ENCODE results near the gene EFNA5.

EFNA5 gene

DNA sequence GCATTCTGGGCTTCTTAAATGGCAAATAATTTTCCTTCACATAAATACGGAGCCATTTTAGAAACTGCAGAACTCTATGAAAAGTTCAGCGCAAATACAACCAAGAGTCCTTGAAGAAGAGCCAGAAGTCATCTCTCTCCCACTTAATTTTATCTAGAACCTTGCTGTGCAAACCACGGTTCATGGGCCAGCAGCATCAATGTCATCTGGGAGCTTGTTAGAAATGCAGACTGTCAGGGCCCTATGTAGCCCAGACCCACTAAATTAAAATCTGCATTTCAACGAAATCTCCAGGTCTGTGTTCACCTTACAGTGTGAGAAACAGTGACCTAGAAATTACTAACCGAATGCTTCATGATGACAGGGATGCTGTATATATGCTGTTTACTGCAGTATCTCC, 12.2 kb downstream of the EFNA5 start:
- ATAC-seq: no peak
- TF ChIP-seq PPARA (CRISPR knock-in tag; IDR thresholded peaks at IDR 0.05; ENCODE audit: borderline replicate concordance) (no peak), GLIS3 (CRISPR knock-in tag; IDR thresholded peaks at IDR 0.05) (no peak), TCF4 (CRISPR knock-in tag; IDR thresholded peaks at IDR 0.05; ENCODE audit: borderline replicate concordance) (no peak), ZFP3 (CRISPR knock-in tag; IDR thresholded peaks at IDR 0.05) (no peak), ZFP30 (CRISPR knock-in tag; IDR thresholded peaks at IDR 0.05) (no peak), SNAI2 (CRISPR knock-in tag; IDR thresholded peaks at IDR 0.05) (no peak), ZC3H10 (CRISPR knock-in tag; IDR thresholded peaks at IDR 0.05) (no peak), ZNF565 (CRISPR knock-in tag; conservative IDR thresholded peaks at IDR 0.05; ENCODE audit: low read depth) (no peak), ZNF8 (CRISPR knock-in tag; IDR thresholded peaks at IDR 0.05) (no peak), BACH2 (CRISPR knock-in tag; IDR thresholded peaks at IDR 0.05; ENCODE audit: borderline replicate concordance) (no peak), TOX (CRISPR knock-in tag; IDR thresholded peaks at IDR 0.05; ENCODE audit: borderline replicate concordance) (no peak)
- TF ChIP-seq, protein P1, sequence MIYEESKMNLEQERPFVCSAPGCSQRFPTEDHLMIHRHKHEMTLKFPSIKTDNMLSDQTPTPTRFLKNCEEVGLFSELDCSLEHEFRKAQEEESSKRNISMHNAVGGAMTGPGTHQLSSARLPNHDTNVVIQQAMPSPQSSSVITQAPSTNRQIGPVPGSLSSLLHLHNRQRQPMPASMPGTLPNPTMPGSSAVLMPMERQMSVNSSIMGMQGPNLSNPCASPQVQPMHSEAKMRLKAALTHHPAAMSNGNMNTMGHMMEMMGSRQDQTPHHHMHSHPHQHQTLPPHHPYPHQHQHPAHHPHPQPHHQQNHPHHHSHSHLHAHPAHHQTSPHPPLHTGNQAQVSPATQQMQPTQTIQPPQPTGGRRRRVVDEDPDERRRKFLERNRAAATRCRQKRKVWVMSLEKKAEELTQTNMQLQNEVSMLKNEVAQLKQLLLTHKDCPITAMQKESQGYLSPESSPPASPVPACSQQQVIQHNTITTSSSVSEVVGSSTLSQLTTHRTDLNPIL (CRISPR knock-in tag; IDR thresholded peaks at IDR 0.05; ENCODE audit: low read depth): no peak
- TF ChIP-seq, protein P2, sequence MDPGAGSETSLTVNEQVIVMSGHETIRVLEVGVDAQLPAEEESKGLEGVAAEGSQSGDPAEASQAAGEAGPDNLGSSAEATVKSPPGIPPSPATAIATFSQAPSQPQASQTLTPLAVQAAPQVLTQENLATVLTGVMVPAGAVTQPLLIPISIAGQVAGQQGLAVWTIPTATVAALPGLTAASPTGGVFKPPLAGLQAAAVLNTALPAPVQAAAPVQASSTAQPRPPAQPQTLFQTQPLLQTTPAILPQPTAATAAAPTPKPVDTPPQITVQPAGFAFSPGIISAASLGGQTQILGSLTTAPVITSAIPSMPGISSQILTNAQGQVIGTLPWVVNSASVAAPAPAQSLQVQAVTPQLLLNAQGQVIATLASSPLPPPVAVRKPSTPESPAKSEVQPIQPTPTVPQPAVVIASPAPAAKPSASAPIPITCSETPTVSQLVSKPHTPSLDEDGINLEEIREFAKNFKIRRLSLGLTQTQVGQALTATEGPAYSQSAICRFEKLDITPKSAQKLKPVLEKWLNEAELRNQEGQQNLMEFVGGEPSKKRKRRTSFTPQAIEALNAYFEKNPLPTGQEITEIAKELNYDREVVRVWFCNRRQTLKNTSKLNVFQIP (CRISPR knock-in tag; IDR thresholded peaks at IDR 0.05; ENCODE audit: borderline replicate concordance, low read depth): no peak
- TF ChIP-seq, protein P3, sequence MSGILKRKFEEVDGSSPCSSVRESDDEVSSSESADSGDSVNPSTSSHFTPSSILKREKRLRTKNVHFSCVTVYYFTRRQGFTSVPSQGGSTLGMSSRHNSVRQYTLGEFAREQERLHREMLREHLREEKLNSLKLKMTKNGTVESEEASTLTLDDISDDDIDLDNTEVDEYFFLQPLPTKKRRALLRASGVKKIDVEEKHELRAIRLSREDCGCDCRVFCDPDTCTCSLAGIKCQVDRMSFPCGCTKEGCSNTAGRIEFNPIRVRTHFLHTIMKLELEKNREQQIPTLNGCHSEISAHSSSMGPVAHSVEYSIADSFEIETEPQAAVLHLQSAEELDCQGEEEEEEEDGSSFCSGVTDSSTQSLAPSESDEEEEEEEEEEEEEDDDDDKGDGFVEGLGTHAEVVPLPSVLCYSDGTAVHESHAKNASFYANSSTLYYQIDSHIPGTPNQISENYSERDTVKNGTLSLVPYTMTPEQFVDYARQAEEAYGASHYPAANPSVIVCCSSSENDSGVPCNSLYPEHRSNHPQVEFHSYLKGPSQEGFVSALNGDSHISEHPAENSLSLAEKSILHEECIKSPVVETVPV (CRISPR knock-in tag; IDR thresholded peaks at IDR 0.05): no peak

DNA sequence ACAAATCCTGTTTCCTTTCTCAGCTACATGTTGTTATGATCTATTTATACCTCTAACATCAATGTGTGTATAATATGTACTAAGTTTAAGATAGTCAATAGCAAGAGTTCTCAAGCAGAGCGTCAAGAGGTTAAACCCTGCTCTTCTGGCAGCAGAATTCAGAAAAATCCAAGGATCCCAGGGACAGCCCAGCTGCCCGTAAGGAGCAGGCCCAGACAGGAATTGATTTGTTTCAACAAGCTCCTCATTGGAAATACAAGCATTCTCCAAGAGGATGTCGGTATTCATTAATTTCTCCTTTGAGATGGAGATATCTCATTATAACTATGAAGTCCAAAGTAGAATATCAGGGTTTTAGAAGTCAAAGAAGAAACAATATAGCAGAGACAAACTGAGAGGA, 14.9 kb downstream of the EFNA5 start:
- no peak for TF ChIP-seq ESRRG (CRISPR knock-in tag; IDR thresholded peaks at IDR 0.05)
- TF ChIP-seq, protein P4, sequence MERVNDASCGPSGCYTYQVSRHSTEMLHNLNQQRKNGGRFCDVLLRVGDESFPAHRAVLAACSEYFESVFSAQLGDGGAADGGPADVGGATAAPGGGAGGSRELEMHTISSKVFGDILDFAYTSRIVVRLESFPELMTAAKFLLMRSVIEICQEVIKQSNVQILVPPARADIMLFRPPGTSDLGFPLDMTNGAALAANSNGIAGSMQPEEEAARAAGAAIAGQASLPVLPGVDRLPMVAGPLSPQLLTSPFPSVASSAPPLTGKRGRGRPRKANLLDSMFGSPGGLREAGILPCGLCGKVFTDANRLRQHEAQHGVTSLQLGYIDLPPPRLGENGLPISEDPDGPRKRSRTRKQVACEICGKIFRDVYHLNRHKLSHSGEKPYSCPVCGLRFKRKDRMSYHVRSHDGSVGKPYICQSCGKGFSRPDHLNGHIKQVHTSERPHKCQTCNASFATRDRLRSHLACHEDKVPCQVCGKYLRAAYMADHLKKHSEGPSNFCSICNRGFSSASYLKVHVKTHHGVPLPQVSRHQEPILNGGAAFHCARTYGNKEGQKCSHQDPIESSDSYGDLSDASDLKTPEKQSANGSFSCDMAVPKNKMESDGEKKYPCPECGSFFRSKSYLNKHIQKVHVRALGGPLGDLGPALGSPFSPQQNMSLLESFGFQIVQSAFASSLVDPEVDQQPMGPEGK (CRISPR knock-in tag; IDR thresholded peaks at IDR 0.05; ENCODE audit: borderline replicate concordance): no peak
- TF ChIP-seq OSR1 (CRISPR knock-in tag; IDR thresholded peaks at IDR 0.05): no peak
- no peak for TF ChIP-seq PPARA (CRISPR knock-in tag; IDR thresholded peaks at IDR 0.05; ENCODE audit: borderline replicate concordance)
- TF ChIP-seq ARNTL (CRISPR knock-in tag; IDR thresholded peaks at IDR 0.05; ENCODE audit: borderline replicate concordance, low read depth): no peak
- ATAC-seq: no peak

DNA sequence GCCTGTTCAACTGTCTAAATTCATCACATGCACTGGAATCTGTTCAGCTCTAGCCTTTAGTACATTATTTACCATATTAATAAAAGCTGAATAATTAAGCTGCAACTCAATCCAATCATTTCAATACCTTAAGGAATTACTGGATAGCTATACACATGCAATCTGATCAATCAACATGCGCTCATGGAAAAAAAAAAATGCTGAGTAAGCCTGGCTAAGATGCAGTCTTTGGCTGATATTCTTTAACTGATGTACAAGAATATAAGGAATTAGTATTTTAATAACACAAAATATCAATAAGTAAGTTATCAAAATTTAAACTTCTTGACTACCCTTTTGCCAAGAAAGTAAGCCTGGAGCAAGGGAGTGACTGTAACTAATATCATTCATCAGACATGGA, 15.9 kb downstream of the EFNA5 start:
- TF ChIP-seq TOX (CRISPR knock-in tag; IDR thresholded peaks at IDR 0.05; ENCODE audit: borderline replicate concordance) (no peak), BACH2 (CRISPR knock-in tag; IDR thresholded peaks at IDR 0.05; ENCODE audit: borderline replicate concordance) (no peak), RARB (CRISPR knock-in tag; IDR thresholded peaks at IDR 0.05) (no peak), SNAI2 (CRISPR knock-in tag; IDR thresholded peaks at IDR 0.05) (no peak), ARNTL (CRISPR knock-in tag; IDR thresholded peaks at IDR 0.05; ENCODE audit: borderline replicate concordance, low read depth) (no peak), ZFP3 (CRISPR knock-in tag; IDR thresholded peaks at IDR 0.05) (no peak), ZNF70 (CRISPR knock-in tag; IDR thresholded peaks at IDR 0.05) (no peak), ZFP30 (CRISPR knock-in tag; IDR thresholded peaks at IDR 0.05) (no peak), PPARA (CRISPR knock-in tag; IDR thresholded peaks at IDR 0.05; ENCODE audit: borderline replicate concordance) (no peak)
- TF ChIP-seq, protein P5, sequence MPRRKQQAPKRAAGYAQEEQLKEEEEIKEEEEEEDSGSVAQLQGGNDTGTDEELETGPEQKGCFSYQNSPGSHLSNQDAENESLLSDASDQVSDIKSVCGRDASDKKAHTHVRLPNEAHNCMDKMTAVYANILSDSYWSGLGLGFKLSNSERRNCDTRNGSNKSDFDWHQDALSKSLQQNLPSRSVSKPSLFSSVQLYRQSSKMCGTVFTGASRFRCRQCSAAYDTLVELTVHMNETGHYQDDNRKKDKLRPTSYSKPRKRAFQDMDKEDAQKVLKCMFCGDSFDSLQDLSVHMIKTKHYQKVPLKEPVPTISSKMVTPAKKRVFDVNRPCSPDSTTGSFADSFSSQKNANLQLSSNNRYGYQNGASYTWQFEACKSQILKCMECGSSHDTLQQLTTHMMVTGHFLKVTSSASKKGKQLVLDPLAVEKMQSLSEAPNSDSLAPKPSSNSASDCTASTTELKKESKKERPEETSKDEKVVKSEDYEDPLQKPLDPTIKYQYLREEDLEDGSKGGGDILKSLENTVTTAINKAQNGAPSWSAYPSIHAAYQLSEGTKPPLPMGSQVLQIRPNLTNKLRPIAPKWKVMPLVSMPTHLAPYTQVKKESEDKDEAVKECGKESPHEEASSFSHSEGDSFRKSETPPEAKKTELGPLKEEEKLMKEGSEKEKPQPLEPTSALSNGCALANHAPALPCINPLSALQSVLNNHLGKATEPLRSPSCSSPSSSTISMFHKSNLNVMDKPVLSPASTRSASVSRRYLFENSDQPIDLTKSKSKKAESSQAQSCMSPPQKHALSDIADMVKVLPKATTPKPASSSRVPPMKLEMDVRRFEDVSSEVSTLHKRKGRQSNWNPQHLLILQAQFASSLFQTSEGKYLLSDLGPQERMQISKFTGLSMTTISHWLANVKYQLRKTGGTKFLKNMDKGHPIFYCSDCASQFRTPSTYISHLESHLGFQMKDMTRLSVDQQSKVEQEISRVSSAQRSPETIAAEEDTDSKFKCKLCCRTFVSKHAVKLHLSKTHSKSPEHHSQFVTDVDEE (CRISPR knock-in tag; IDR thresholded peaks at IDR 0.05): no peak
- TF ChIP-seq, protein P4 (CRISPR knock-in tag; IDR thresholded peaks at IDR 0.05; ENCODE audit: borderline replicate concordance): no peak
- TF ChIP-seq, protein P3 (CRISPR knock-in tag; IDR thresholded peaks at IDR 0.05): no peak
- ATAC-seq: no peak
